HG03521 (cell line): ENCODE measurements around the gene ACVR1C.
"Not testable (repeated sequence)": the region's sequence is repeated elsewhere in the genome, so short reads cannot be mapped to it uniquely, and the experiment has no call there.

ENCODE experiments used
- ATAC-seq: cut with Tn5 transposase; IDR thresholded peaks from one replicate; pipeline ENCODE4 v1.9.1; 2021; ENCODE audit warnings: mild to moderate bottlenecking, moderate library complexity; ENCODE audit not compliant: unreplicated experiment

The ACVR1C gene

DNA sequence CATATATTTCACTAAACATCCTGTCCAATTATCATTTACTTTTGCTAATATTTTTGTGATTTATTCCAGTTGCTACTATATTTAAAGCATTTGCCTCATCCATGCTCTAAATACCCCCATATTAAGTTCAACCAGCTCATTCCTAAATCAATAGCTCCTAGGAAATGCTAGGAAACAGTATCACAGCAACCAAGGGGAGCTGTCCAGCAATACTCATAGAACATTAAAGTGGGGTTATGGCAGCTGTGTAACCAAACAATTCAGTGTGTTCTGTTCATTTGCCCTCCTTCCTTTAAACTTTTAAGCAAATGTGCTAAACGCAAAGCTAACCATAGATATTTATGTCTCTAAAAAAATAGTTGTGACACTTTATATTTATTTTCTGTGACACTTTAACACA, 41.1 kb downstream of the ACVR1C start:
- ATAC-seq: no peak

DNA sequence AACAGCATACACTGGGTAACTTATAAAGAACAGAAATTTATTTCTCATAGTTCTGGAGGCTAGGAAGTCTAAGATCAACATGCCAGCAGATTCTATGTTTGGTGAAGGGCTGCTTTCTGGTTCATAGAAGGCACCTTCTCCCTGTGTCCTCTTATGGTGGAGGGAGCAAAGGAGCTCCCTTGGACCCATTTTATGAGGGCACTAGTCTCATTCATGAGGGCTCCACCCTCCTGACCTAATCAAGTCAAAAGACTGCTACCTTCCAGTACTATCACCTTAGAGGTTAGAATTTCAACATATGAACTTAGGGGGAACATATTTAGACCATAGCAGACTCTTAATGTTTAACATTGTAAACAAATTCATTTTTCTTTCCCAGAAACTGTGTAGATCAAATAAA, 54.5 kb downstream of the ACVR1C start:
- ATAC-seq: no peak

DNA sequence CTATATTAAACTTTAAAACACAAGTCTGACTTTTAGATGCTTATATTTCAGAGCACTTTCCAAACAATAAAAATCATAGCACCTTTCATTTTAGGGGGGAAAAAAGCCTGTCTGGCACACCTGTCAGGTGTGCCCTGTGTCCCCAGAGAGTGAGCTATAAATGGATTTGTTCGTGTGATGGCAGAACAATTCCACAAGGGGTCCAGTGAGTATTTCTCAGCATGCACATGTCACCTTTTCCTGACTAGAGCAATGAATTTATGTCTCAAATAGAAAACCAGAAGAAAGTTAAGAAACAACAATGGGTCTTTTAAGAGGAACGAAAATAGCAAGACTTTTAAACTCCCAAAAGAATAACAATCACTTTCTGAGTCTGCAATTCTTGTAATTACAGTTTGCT, 55.9 kb downstream of the ACVR1C start:
- peak; percentile 71 for ATAC-seq

DNA sequence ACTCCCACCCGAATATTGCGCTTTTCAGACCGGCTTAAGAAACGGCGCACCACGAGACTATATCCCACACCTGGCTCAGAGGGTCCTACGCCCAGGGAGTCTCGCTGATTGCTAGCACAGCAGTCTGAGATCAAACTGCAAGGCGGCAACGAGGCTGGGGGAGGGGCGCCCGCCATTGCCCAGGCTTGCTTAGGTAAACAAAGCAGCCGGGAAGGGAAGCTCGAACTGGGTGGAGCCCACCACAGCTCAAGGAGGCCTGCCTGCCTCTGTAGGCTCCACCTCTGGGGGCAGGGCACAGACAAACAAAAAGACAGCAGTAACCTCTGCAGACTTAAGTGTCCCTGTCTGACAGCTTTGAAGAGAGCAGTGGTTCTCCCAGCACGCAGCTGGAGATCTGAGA, 62.0 kb downstream of the ACVR1C start:
- ATAC-seq: not testable (repeated sequence)

DNA sequence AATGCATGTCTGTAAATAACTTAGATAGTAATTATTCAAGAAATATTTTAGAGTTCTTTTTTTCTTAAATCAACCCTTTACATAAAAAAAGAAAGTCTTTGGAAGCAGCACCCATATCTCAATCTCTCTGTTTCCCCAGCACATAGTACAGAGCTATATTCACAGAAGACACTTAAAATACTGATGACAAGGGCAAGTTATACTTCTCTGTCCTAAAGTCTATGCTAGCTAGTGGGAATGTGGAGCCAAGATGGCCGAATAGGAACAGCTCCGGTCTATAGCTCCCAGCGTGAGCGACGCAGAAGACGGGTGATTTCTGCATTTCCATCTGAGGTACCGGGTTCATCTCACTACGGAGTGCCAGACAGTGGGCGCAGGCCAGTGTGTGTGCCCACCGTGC, 62.6 kb downstream of the ACVR1C start:
- ATAC-seq: not testable (repeated sequence)

DNA sequence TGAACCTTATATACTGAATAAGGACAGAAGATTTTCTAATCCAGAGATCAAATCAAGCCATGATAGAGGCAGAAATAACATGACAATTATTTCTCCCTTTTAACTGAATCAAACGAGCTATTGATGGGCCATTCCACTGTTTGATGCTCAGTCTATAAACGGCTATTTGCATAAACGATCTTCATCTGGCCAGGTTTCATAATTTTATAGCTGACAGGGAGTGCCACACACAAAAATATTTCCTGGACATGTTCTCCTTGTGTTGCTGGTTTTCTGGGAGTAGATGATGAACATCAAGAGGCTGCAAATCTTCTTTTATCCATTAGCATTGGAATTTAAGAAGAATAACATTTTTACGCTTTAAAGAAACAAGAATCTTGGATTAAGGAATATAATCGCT, 63.1 kb downstream of the ACVR1C start:
- ATAC-seq: no peak

DNA sequence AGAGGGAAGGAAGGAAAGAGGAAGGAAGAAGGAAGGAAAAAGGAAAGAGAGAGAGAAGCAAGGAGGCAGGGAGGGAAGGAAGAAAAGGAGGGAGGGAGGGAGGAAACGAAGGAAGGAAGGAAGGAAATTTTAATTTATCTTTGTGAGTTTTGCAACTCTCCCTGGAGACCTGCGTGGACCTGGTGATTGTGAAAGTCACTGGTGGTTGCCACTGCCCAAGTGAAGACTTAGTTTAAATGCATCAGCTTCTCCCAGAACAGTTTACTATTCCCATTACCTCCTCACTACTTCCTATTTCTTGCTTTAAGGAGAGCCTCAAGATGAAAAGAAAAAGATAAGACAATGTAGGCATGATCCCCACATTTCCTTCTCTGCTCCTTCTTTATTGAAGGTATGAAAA, 68.8 kb downstream of the ACVR1C start:
- ATAC-seq: no peak

DNA sequence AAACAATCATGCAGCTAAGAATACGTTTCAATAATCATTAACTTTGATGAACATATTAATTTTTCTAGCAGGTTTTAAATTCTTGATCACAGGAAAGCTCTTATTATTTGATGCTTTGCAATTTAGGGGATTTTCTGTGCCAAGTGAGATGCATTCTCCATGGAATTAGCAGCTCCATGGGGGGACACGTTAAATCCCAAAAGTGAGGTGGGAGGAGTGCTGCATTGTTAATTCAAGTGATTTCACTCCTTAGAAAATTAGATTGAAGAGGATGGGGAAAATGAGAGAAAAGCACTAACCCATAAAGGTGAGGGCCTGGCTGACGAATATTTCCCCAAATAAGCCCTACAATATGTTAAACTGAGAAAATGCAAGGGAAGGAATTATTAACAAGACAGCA, 69.2 kb downstream of the ACVR1C start:
- ATAC-seq: no peak

DNA sequence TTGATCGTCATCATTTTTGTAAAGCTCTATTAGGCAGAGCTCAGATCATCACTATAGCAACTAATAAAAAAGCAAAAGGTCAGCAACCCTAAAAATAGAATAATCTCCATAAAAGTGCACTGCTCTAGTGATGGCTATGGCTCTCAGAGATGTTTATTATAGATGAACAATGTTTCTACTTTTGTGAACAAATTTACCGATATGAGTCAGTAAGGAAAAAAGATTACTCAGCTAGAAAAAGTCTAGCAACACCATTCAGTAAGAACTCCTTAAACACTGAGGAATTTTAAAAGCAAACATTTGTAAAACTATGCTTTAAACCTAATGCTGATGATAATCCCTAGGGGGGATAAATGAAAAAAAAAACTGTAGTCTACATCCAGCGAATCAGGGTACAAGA, 69.6 kb downstream of the ACVR1C start:
- no peak for ATAC-seq

DNA sequence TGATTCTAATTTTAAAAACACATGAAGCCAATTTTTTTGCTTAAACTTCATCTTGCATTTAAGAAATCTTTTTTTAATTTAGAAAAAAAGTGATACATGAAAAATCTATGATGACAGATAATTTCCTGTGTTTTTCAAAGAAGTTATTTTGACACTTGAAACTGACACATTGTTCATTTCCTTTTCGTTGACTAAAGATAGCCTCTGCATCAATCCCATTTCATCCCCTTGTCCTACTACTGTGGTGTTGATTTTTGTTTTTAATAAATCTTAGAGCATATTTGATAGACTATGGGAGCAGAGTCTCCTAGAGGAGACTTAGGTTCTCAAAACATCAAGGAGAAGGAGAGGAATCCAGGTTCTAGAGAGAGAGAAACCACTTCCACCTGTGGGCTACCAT, 70.9 kb downstream of the ACVR1C start:
- ATAC-seq: no peak

DNA sequence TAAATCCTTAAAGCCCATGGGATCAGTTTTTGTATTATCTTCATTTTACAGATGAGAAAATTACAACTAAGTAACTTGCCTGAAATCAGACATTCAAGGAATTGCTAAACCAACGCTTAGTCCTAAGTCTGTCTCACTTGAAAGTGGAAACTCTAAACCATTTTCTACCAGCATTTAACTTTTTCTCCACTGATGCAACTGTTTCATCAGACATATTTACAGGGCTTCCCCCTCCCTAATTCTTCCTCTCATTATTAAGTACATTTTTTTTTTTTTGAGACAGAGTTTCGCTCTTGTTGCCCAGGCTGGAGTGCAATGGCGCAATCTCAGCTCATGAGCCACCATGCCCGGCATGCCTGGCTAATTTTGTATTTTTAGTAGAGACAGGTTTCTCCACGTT, 88.6 kb downstream of the ACVR1C start:
- ATAC-seq: no peak

DNA sequence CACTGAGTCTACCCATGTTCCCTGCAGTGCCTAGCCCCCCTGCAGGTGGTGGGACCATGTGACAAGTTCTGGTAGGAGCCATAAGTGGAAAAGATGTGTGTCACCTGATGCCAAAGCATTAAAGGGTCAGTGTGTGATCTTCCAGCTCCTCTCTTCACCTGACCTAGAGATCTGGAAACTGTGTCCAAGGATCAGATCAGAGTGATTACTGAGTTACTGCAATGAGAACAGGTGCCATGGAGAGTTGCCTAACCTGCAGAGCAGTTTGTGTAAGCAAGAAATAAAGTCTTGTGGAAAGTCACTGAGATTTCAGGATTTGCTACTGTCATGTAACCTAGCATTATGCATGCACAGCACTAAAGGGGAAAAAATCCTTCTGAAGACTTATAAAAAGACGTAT, 90.6 kb downstream of the ACVR1C start:
- no peak for ATAC-seq

DNA sequence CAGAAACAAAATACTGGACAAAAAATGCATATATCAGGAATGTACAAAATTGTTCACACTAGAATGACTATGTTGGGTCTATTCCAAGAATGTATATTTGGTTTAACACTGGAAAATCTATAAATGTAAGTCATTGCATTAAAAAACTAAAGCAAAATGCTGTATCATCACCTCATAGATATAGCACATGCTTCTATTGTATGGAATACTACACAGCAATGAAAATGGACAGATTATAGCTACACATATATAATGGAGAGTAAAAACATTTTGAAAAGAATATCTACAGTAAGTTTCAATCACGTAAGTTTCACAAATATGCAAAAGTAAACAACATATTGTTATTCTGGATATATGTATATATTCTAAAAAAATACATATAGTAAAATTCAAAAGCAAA, 91.8 kb downstream of the ACVR1C start:
- ATAC-seq: no peak

DNA sequence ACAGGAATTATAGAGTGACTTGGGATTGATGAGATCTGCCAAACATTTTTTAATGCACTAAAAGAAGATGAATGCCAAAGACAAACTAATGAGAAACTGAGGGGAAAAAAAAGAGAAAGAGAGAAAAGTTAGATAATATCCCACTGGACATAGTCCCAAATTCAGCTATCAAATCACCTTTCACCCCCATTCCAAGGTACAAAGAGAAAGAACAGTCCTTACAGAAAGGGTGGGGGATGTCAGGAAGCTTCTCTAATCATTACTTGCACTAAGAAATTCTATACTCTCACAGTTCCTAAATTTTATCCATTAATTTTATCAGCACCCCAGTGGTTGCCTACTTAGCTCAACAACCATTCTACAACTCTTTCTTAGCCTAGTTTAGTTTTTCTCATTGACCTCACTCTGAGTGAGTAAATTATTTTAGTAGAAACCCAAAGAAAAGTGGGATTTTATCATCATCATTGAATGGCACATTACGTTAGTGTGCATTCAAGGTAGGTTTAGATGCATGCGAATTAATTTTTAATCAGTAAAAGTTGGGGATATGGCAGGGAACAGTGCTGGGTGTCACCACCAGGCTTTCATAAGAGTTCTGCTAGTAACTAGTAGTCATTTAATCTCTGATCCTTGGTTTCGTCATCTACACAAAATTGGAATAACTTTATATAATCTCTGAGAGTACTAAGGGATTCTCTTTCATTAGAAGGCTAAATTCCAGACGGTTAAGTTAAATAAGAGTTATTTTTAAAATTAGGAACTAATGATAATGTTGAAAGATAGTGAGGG, 99.5 kb downstream of the ACVR1C start:
- ATAC-seq: no peak

DNA sequence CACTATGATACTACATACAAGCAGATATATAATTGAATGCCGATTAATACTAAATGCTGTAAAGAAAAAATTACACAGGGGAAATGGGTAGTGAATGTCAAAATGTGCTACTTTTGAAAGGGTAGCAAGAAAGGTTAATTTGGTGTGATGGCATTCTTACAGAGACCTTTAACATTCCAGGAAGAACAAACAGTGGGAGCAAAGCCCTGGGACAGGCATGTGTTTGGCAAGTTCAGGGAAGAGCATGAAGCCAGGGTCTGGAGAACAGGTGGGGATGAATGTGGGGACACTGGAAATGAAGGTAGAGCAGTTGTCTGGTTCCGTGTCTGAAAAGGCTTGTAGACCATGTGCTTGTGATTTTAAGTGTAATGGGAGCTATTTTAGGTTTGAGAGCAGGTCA, 102.6 kb downstream of the ACVR1C start:
- no peak for ATAC-seq

DNA sequence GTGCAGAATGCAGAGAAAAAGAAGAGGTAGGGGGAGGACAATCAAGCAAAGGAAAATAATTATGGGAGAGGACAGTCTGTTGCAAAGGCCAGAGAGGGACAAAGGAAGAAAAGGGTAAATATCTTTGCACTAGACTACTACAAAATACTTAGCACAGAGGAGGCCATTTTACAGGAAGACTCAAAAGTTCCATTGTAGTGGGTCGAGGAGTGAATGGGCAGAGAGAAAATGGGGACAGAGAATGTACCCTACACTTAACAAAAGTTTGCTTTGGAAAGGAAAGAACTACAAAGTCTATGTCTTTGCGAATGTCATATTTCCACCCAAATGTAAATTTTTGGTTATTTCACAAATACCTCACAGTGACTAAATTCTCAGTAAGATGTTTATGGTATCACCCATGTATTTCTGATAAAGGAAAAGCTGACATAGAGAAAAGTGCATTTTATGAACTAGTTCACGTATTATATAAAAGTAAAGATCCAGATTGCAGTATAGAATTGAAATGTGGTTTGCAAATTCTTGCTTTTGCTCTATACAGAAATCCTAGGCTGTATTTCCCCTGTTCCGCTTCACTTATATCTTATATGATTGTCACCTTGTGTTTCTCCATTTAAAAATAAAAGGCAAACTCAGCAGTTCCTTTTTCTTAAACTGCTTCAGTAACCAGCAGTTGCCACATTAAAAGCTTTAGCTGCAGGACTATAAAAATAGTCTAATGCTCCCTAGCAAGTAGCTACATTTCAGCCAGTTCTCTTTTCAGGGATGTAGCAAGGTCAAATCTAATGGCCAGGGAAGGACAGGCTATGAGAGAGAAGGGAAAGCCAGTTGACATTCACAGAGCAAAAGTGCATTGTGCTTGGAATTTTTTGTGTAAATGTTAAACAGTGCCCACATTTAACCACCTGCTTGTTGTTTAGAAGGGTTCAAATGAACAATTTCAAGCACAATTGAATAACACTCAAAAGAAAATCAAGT, 105.1 kb downstream of the ACVR1C start:
- no peak for ATAC-seq

DNA sequence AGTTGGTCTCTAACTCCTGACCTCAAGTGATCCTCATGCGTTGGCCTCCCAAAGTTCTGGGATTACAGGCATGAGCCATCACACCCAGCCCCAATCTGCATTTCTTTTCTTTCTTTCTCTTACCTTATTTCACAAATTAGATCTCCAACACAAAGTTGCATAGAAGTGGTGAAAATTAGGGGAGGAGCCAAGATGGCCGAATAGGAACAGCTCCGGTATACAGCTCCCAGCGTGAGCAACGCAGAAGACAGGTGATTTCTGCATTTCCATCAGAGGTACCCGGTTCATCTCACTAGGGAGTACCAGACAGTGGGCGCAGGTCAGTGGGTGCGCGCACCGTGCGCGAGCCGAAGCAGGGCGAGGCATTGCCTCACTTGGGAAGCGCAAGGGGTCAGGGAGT, 113.7 kb downstream of the ACVR1C start:
- not testable (repeated sequence) for ATAC-seq

DNA sequence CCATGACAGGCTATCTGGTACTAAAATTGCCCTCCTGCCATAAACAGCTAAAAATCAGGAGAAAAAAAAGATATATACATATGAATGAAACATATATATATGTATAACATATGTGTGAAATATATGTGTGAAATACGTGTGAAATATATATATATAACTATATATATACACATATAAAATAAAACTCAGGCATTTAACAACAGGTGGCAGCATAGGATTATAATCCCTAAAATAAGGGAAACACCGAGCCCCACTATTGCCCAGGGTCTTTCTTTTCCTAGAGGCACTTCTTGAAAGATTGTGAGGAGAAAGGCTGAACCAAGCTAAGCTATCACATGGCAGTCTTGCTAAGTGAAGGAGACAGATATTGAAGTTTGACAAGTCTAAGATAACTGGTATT, 118.9 kb downstream of the ACVR1C start:
- no peak for ATAC-seq

DNA sequence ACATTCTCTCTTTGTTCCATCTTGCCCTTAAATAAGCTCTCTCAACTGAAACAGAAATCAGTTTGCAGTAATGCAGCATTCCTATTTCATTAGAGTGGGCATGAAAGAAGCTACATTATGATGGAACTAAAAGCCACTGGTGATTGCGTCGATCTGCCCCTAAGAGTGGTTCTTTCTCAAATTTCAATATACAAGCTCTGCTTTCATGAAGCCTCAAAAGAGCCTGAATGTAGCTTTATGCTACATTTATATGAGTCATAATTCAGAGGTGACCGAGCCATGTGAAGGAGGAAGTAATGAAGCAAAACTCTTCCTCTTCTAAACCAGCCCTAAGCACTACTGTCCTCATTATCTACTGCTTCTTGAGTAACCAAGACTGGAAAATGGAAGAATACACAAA, 120.0 kb downstream of the ACVR1C start:
- no peak for ATAC-seq

DNA sequence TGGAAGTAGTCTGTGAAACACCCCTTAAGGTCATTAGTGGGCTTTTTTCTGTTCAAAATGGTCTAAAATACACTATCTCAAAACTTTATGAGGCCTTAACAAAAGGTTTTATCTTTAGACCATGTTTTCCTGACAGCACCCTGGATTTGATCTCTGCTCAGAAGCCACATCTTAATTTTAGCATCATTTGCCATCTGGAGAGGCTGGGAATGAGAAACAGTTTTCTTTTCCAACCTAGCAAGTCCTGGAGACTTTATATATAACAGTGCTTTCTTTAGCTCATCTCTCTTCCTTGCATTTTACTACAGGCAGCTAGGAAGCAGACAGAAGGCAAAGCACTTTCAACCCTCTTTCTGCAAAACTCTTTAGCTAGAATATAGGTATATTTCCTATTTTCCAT, 122.1 kb downstream of the ACVR1C start:
- ATAC-seq: no peak

DNA sequence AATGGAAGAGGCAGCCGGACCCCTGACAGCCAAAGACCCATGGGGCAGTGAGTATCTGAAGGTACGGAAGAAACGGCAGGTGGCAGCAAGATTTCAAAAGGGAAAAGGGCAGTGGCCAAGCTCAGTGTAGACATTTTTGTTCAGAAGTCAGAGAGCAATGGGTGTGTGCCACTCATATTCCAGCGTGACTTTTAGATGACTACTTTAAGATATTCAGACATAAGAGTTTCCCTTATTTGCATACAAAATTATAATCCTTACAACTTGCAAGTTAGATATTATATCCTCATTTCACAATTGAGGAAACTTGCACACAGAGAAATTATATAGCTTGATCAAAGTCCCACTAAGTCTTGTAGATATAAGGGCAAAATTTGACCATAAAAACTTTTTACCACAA, 124.0 kb downstream of the ACVR1C start:
- no peak for ATAC-seq

DNA sequence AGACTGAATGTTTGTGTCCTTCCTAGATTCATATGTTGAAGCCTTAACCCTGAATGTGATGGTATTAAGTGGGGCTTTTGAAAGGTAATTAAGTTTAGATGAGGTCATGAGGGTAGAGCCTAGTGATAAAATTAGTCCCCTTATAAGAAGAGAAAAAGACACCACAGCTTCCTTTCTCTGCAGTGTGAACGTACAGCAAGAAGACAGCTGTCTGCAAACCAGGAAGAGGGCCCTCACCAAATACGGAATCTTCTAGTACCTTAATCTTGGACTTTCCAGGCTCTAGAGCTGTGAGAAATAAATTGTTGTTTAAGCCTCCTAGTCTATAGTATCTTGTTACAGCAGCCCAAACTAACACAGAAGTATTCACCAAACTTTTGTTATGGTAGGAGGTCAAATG, 127.6 kb downstream of the ACVR1C start:
- no peak for ATAC-seq
